D341Med (cell line): Measurements from ENCODE around the gene PFDN4.
"Not testable (repeated sequence)": the region's sequence is repeated elsewhere in the genome, so short reads cannot be mapped to it uniquely, and the experiment has no call there.

Experiments
- DNase-seq: peaks from one replicate; pipeline ENCODE4 v3.0.0; 2012; ENCODE audit warnings: low spot score

PFDN4 gene

GRCh38 chr20:54224642-54225041 lies 16.8 kb downstream of the PFDN4 start:
- not testable (repeated sequence) for DNase-seq

GRCh38 chr20:54227241-54227640 lies 19.4 kb downstream of the PFDN4 start:
- DNase-seq = no peak

GRCh38 chr20:54227751-54228150 lies 19.9 kb downstream of the PFDN4 start:
- DNase-seq = no peak

GRCh38 chr20:54228841-54229240 lies 21.0 kb downstream of the PFDN4 start:
- no peak for DNase-seq

GRCh38 chr20:54229566-54230160 lies 21.8 kb downstream of the PFDN4 start:
- DNase-seq = no peak

- DNase-seq = no peak
Observed at GRCh38 chr20:54231036-54231435, 23.1 kb downstream of the PFDN4 start.

GRCh38 chr20:54234991-54235390 lies 27.1 kb downstream of the PFDN4 start:
- DNase-seq = no peak

- no peak for DNase-seq
Observed at GRCh38 chr20:54237116-54237943, 29.4 kb downstream of the PFDN4 start.

- DNase-seq = no peak
Observed at GRCh38 chr20:54244113-54244512, 36.2 kb downstream of the PFDN4 start.

- not testable (repeated sequence) for DNase-seq
Observed at GRCh38 chr20:54248705-54249104, 40.8 kb downstream of the PFDN4 start.

- DNase-seq = no peak
Observed at GRCh38 chr20:54250691-54251090, 42.8 kb downstream of the PFDN4 start.

- no peak for DNase-seq
Observed at GRCh38 chr20:54251096-54251495, 43.2 kb downstream of the PFDN4 start.

- DNase-seq = no peak
Observed at GRCh38 chr20:54254596-54254995, 46.7 kb downstream of the PFDN4 start.

- no peak for DNase-seq
Observed at GRCh38 chr20:54255157-54255556, 47.3 kb downstream of the PFDN4 start.

- no peak for DNase-seq
Observed at GRCh38 chr20:54256202-54256601, 48.3 kb downstream of the PFDN4 start.

- DNase-seq = no peak
Observed at GRCh38 chr20:54257071-54257816, 49.4 kb downstream of the PFDN4 start.

- no peak for DNase-seq
Observed at GRCh38 chr20:54260116-54260515, 52.2 kb downstream of the PFDN4 start.

- no peak for DNase-seq
Observed at GRCh38 chr20:54262671-54263070, 54.8 kb downstream of the PFDN4 start.

- no peak for DNase-seq
Observed at GRCh38 chr20:54263116-54263690, 55.3 kb downstream of the PFDN4 start.

- not testable (repeated sequence) for DNase-seq
Observed at GRCh38 chr20:54265791-54266190, 57.9 kb downstream of the PFDN4 start.

GRCh38 chr20:54266844-54267243 lies 59.0 kb downstream of the PFDN4 start:
- no peak for DNase-seq

GRCh38 chr20:54267483-54268003 lies 59.7 kb downstream of the PFDN4 start:
- DNase-seq = no peak
